Ureter (tissue), 1 donor: ENCODE measurements around the gene PSPH. TPM values are rescaled to one million over a fixed set of nuclear protein-coding genes. Genes with fewer than 3 reads are reported as not detected.
"Not testable (repeated sequence)": the region's sequence is repeated elsewhere in the genome, so short reads cannot be mapped to it uniquely, and the experiment has no call there.

Source experiments
- DNase-seq: peaks from one replicate; pipeline ENCODE4 v3.0.0-alpha.2; 2020; ENCODE audit warnings: low spot score
- total RNA-seq: library from RNA; stranded (reverse); gene quantifications from one replicate; pipeline ENCODE4 v1.2.4, GENCODE V29; 2023
- donor health status: DM: yes; HTN: yes; CAD: no.

The PSPH gene
- total RNA-seq, 1 donor from 2014 or later: 17.1 TPM

- no peak for DNase-seq
These were observed 12.2 kb upstream of the PSPH start for GRCh38 chr7:56063500-56063881.

- DNase-seq: no peak
These were observed 11.1 kb upstream of the PSPH start for GRCh38 chr7:56062382-56062781.

DNA sequence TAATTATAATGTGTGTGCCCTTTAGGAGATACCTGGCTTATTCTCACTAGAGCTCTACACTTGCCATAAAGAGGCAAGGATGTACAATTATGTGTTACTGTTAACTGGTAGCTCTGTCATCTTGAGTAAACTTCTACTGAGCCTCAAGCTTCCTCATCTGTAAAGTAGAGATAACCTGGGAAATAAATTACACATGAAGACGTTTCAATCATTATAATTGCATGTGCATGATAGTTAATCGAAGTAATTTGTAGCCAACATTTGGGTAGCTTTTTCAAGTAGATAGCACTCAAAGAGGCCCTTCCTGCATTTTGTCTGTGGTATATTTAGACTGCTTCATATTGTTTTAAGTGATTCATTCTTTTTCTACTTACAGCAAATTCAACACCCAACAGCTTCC lies 2.7 kb upstream of the PSPH start:
- DNase-seq: no peak

DNA sequence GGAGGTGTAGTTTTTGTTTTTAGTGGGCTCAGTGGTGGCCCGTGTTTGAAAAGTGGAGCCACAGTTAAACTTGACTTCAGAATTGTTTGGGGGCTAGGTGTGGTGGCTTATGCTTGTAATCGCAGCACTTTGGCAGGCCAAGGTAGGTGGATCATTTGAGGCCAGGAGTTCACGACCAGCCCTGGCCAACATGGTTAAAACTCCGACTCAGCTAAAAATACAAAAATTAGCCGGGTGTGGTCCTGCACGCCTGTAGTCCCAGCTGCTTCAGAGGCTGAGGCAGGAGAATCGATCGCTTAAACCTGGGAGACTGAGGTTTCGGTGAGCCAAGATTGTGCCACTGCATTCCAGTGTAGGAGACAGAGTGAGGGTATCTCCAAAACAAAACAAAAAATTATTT lies 2.1 kb upstream of the PSPH start:
- no peak for DNase-seq

DNA sequence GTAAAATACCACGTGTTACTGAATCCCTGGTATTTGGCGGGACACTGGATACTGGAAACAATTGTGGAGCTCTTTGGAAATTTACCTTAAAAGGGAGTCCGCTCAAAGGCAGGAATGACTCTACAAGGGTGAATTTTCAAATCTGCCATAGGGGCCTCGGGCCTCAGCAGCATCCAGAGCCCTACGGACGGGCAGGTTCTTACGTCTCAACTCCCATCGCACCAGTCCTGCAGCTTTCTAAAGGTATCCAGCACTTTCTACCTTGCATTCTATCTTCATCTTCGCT lies 248 bp downstream of the PSPH start:
- DNase-seq: no peak

GRCh38 chr7:56048763-56049162 lies 2.5 kb downstream of the PSPH start:
- DNase-seq: not testable (repeated sequence)

DNA sequence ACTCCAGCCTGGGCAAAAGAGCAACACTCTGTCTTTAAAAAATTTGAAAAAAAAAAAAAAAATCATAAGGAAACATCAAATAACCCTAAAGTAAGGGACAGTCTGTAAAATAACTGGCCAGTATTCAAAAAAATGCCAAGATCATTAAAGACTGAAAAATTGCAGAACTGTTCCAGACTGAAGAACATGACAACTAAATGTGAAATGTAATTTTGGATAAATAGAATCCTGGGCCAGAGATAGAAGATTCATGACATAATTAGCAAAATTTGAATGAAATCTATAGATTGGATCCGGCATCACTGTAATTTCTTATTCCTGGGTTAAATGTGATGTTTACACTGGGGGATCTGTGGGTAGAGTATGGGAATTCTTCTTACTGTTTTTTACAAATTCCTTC lies 3.0 kb downstream of the PSPH start:
- no peak for DNase-seq

- not testable (repeated sequence) for DNase-seq
These were observed 3.7 kb downstream of the PSPH start for GRCh38 chr7:56047446-56048116.

DNA sequence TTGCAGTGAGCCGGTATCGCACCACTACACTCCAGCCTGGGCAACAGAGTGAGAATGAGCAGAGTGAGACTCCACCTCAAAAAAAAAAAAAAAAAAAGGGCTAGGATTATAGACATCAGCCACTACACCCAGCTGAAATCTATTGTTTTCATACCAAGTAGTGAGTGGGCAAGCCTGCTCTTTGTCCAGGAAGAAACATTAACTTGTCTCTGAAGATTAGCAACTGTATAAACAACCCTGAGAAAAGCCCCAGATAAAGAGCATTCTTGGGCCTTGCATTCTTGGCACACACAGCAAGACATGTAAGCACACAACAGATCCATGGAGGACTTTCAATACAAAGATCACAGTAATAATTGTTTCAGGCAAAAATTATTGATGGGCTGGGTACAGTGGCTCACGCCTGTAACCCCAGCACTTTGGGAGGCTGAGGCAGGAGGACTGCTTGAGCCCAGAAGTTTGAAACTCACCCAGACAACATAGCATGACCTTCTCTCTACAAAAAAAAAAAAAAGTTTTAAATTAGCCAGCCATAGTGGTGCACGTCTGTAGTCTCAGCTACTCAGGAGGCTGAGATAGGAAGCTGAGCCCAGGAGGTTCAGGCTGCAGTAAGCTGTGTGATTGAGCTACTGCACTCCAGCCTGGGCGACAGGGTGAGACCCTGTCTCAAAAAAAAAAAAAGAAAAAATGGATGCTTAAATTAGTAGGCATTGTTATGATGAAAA lies 4.4 kb downstream of the PSPH start:
- no peak for DNase-seq

DNA sequence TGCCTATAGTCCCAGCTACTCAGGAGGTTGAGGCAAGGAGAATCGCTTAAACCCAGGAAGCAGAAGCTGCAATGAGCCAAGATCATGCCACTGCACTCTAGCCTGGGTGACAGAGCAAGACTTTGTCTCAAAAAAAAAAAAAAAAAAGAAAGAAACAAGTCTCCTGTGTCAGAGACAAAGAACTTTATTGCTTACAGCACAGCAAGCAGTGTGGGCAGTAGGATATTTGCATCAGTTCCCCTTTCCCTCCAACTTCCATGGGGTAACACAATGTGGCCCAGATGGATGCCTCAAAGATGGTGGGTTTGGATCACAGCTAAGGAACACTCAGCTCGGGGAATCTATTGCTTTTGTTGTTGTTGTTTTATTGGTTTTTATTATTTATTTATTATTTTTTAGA lies 5.5 kb downstream of the PSPH start:
- not testable (repeated sequence) for DNase-seq

GRCh38 chr7:56040730-56041129 lies 10.5 kb downstream of the PSPH start:
- DNase-seq: no peak

DNA sequence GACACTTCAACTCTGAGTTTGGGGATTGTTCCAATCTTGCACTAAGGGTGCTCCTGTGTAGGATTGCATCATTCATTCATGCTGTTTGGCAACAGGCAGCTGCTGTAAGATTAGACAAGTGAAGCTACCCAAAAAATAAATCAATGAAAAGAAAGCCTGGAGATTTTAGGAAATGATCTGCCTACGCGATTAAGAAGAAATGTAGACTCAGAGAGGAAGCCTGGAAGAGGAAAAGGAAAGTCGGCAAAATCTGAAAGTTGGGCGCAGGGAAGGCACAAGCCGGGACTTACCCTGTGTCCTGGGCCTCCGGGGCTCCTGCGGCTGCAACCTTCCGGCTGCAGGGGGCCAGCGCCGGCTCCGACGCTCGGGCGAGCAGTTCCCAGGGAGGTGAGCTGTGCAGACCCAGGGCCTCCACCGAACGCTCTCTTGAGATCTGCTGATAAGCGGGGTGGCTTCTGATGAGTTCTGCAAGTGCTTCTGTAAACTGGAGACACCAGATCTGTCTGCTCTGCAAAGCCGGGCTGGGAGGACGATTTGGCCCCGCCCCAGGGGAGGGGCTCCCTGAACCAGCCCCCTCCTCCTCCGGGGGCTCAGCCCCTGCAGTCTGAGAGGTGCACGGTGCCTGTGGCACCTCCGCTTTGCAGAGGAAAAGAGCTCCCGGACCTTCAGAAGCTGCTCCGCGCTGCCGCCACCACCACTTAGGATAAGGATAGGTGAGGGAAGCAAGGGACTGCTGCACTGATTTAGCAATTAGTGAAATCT lies 17.4 kb downstream of the PSPH start:
- DNase-seq: peak; percentile 55

- DNase-seq: not testable (repeated sequence)
These were observed 18.7 kb downstream of the PSPH start for GRCh38 chr7:56032578-56032977.

- not testable (repeated sequence) for DNase-seq
These were observed 19.7 kb downstream of the PSPH start for GRCh38 chr7:56031556-56031955.

DNA sequence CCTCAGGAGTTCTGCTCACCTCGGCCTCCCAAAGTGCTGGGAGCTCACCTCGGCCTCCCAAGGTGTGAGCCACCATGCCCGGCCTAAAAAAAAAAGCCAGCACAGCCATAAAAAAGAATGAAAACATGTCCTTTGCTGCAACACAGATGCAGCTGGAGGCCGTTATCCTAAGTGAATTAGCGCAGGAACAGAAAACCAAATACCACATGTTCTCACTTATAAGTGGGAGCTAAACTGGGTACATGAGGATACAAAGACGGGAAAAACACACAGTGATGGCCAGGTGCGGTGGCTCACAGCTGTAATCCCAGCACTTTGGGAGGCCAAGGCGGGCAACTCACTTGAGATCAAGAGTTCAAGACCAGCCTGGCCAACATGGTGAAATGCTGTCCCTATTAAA lies 20.9 kb downstream of the PSPH start:
- DNase-seq: no peak

GRCh38 chr7:56028942-56029630 lies 22.2 kb downstream of the PSPH start:
- no peak for DNase-seq

DNA sequence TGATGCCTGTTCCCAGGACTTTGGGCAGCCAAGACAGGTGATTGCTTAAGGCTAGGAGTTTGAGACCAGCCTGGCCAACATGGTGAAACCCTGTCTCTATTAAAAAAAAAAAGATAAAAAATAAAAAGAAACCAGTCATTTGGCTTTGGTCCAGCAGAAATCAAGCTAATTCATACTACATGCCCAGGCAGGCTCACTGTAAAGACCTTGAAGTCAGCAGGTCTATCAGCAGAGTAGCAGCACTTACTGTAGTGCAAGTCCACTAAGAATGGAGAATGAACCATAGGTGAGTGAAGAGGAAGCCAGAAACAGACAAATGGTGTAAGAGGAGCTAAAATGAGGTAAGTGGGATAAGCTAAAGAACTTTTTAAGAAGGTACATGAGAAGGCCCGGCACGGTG lies 24.7 kb downstream of the PSPH start:
- DNase-seq: no peak

DNA sequence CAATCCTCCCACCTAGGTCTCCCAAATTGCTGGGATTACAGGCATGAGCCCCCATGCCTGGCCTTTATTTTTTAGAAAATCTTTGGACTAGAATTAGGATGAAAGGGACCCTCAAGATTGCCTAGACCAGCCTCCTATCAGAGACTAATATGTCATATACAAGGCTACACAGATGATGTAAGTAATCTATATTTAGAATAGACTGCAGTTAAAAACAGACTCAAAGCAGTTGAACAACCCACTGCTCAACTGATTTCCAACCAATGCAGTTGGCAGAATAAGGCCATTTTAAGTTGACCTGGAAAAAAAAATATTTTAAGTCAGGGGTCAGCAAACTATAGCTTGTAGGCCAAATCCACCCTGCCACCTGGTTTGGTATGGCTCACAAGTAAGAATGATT lies 27.7 kb downstream of the PSPH start:
- DNase-seq: no peak

GRCh38 chr7:56019501-56019900 lies 31.7 kb downstream of the PSPH start:
- DNase-seq: no peak

DNA sequence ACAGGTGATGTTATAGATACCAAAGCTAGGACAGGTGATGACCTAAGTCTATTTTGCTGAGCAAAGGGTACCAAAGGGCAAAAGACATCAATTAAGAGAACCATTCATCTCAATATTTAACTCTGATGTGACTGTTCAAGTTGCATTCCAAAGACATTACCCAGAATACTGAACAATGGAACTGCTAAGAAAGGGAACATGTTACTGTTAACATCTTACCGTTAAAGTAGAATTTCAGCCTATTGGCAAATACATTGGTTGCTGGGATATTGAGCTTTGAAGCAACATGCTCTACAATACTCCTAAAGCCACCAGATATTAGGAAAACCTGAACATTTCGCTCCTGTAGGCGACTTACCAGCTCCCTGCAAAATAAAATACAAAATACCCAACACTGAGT lies 34.2 kb downstream of the PSPH start:
- DNase-seq: not testable (repeated sequence)

DNA sequence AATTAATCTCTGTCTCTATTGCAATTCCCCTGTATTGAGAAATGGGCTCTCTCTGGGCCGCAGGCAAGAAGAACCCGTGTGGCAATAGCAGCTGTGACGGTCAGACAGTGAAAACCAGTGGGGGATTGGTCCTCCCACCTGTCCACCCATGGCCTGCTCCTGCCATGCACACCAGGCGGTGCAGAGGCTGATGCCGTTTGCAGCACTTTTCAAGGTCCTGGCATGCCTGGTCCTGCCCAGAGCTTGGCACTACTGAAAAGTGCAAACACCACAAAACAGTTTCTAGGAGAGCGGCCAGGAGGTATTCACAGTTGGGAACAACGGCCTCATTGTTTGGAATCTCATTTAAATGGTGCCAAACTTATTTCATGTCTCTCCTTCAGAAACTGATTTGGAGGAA lies 41.5 kb downstream of the PSPH start:
- peak; percentile 50 for DNase-seq

GRCh38 chr7:56007891-56008290 lies 43.4 kb downstream of the PSPH start:
- DNase-seq: no peak
